K562 (cell line): Measurements from ENCODE around the gene SPNS1. TPM values are rescaled to one million over a fixed set of nuclear protein-coding genes. Genes with fewer than 3 reads are reported as not detected.

ENCODE experiments used
- BCL6 ChIP-seq: fragments of 250-450 bp; sonication (Bioruptor Pico); IDR thresholded peaks from 2 replicates; pipeline ENCODE4 v1.4.0; 2020
- BMI1 ChIP-seq: fragments of 150-350 bp; IDR thresholded peaks from 2 replicates; pipeline ENCODE4 v1.6.1; 2014; ENCODE audit warnings: low read length
- BRF2 ChIP-seq: IDR thresholded peaks from 3 replicates; pipeline ENCODE4 v1.6.1; 2011; ENCODE audit warnings: borderline replicate concordance, mild to moderate bottlenecking; ENCODE audit not compliant: insufficient read length, insufficient read depth
- C11orf30 ChIP-seq: fragments of 450-650 bp; IDR thresholded peaks from 2 replicates; pipeline ENCODE4 v1.6.1; 2016; ENCODE audit warnings: low read depth, mild to moderate bottlenecking
- CHD2 ChIP-seq: IDR thresholded peaks from 2 replicates; pipeline ENCODE4 v1.6.1; 2011; ENCODE audit warnings: low read depth, low read length
- E2F1 ChIP-seq: sonication (generic); formaldehyde crosslinking; IDR thresholded peaks from 2 replicates; pipeline ENCODE4 v1.8.1; 2023; ENCODE audit warnings: mild to moderate bottlenecking, missing genetic modification reagents, moderate library complexity
- E2F3 ChIP-seq: fragments of 250-450 bp; sonication (Bioruptor Pico); IDR thresholded peaks from 2 replicates; pipeline ENCODE4 v1.4.0; 2020; ENCODE audit warnings: mild to moderate bottlenecking
- HCFC1 ChIP-seq: IDR thresholded peaks from 2 replicates; pipeline ENCODE4 v1.6.1; 2012; ENCODE audit warnings: low read depth, low read length, improper control_type of control experiment
- KAT2B ChIP-seq: IDR thresholded peaks from one replicate; pipeline ENCODE4 v1.6.1; 2012; ENCODE audit warnings: low read depth, mild to moderate bottlenecking, control low read depth, inconsistent platforms, low read length, moderate library complexity
- KHSRP ChIP-seq: fragments of 450-650 bp; IDR thresholded peaks from 2 replicates; pipeline ENCODE4 v1.6.1; 2017
- MTA2 ChIP-seq: fragments of 450-650 bp; IDR thresholded peaks from 2 replicates; pipeline ENCODE4 v1.6.1; 2016; ENCODE audit warnings: low read depth
- NBN ChIP-seq: fragments of 450-650 bp; IDR thresholded peaks from 2 replicates; pipeline ENCODE4 v1.6.1; 2016; ENCODE audit warnings: low read depth, mild to moderate bottlenecking
- PHF8 ChIP-seq: fragments of 200-600 bp; sonication (generic); IDR thresholded peaks from 2 replicates; pipeline ENCODE4 v1.6.1; 2012; ENCODE audit warnings: mixed run types, mild to moderate bottlenecking, inconsistent platforms, low read length, moderate library complexity, borderline replicate concordance
- POLR2H ChIP-seq: IDR thresholded peaks from 2 replicates; pipeline ENCODE4 v1.6.1; 2016; ENCODE audit warnings: missing genetic modification characterization, low read depth, mild to moderate bottlenecking, control low read depth, missing compliant biosample characterization, moderate library complexity
- RBM34 ChIP-seq: fragments of 200-400 bp; formaldehyde crosslinking; IDR thresholded peaks from 2 replicates; pipeline ENCODE4 v1.6.1; 2018; ENCODE audit warnings: low read length, borderline replicate concordance; ENCODE audit not compliant: insufficient read depth
- SIN3A ChIP-seq, 2 experiments: fragments of 150-350 bp in 1 of 2; IDR thresholded peaks; 2 replicates each; pipeline ENCODE4 v1.6.1; 2011 to 2016; ENCODE audit warnings: borderline replicate concordance in 2 of 2, low read depth in 2 of 2, low read length in 2 of 2, mild to moderate bottlenecking in 2 of 2, moderate library complexity in 2 of 2; ENCODE audit not compliant: control insufficient read depth in 1 of 2
- SMC3 ChIP-seq: conservative IDR thresholded peaks from 2 replicates; pipeline ENCODE4 v1.6.1; 2011; ENCODE audit warnings: low read depth, low read length, improper control_type of control experiment; ENCODE audit not compliant: insufficient read depth
- STAT5B ChIP-seq: fragments of 250-450 bp; sonication (Bioruptor Pico); IDR thresholded peaks from 2 replicates; pipeline ENCODE4 v1.8.0; 2021; ENCODE audit warnings: mild to moderate bottlenecking, inconsistent platforms
- ZC3H4 ChIP-seq: sonication (generic); formaldehyde crosslinking; IDR thresholded peaks from 2 replicates; pipeline ENCODE4 v1.9.0; 2021; ENCODE audit warnings: missing genetic modification reagents, borderline replicate concordance
- ZNF395 ChIP-seq: fragments of 200-800 bp; sonication (Bioruptor generic); IDR thresholded peaks from 2 replicates; pipeline ENCODE4 v1.6.1; 2017; ENCODE audit warnings: missing genetic modification characterization, missing compliant biosample characterization
- ZNF592 ChIP-seq: fragments of 450-650 bp; IDR thresholded peaks from 2 replicates; pipeline ENCODE4 v1.6.1; 2017; ENCODE audit warnings: antibody characterized with exemption, mild to moderate bottlenecking
- polyA plus RNA-seq, 8 experiments: library from polyadenylated mRNA; depleted of rRNA in 4 of 8; stranded (reverse) in 5 of 8; unstranded in 3 of 8; fragments of >200 nt; fragmentation: Nextera tagmentation in 2 of 8; fragmentation: Illumina TruSeq in 1 of 8; extraction: Ambion mirVana in 2 of 8; extraction: Trizol in 1 of 8; gene quantifications; 2 replicates each; pipeline versions ENCODE4 v1.2.1 to v1.2.3, GENCODE V29; 2011 to 2014; ENCODE audit warnings: inconsistent platforms in 1 of 8, missing spikeins in 1 of 8
- total RNA-seq, 7 experiments: library from RNA; depleted of rRNA in 6 of 7; stranded (reverse); fragments of >200 nt in 6 of 7; fragmentation: Illumina TruSeq in 2 of 7; extraction: Trizol in 2 of 7; gene quantifications; 2 replicates each; pipeline versions ENCODE4 v1.2.1 to v1.2.3, GENCODE V29; 2011 to 2021; ENCODE audit warnings: low replicate concordance in 1 of 7

The SPNS1 gene
- total and polyA plus RNA-seq, 9 of the 15 experiments (the other 6 are each of a cell fraction or from before 2014, with no cell fraction given): 0.58 to 64.9 (median 13.7) TPM

- TF ChIP-seq ZNF592 (no peak), NBN (no peak), ZNF395 (CRISPR knock-in tag) (no peak), BCL6 (CRISPR knock-in tag) (no peak), CHD2 (peak; percentile 89), KHSRP (no peak), RBM34 (no peak), SMC3 (no peak), C11orf30 (peak; percentile 54), HCFC1 (peak; percentile 94), BRF2 (no peak), E2F3 (CRISPR knock-in tag) (no peak), SIN3A (IDR thresholded peaks at IDR 0.05; ENCODE audit: borderline replicate concordance in 2 of 2, control insufficient read depth in 1 of 2, low read depth in 2 of 2, low read length in 2 of 2) (peak in 1 of 2 experiments; percentile 52; a peak in 1 of 4 replicates), MTA2 (no peak), BMI1 (no peak), ZC3H4 (CRISPR knock-in tag) (no peak), POLR2H (tag) (peak; percentile 40; the same call in 1 of the 2 replicates), E2F1 (CRISPR knock-in tag) (peak; percentile 97), STAT5B (CRISPR knock-in tag) (no peak), KAT2B (no peak), PHF8 (peak; percentile 66; the same call in 1 of the 2 replicates)
These were observed 23.7 kb upstream of the SPNS1 start, which contains the start of gene NFATC2IP (continued) for GRCh38 chr16:28950648-28951409.
